Memory B cell (primary cell): ENCODE results near the gene RNF6.

ENCODE experiments used
- ATAC-seq: fragments of 150-1000 bp; cut with Tn5 transposase; 2 replicates; pipeline ENCODE4 v1.10.0; 2021; ENCODE audit warnings: low read depth, mild to moderate bottlenecking, moderate library complexity
- DNase-seq, 2 donors: peaks; one replicate each; pipeline ENCODE4 v3.0.0; 2022; ENCODE audit warnings: low spot score in 2 of 2
- H3K27ac Mint-ChIP-seq: one replicate; pipeline ENCODE4 v1.8.0; 2022; ENCODE audit warnings: mild to moderate bottlenecking, moderate library complexity, mixed read lengths
- H3K27me3 Mint-ChIP-seq: one replicate; pipeline ENCODE4 v1.8.0; 2022; ENCODE audit warnings: mixed read lengths
- H3K36me3 Mint-ChIP-seq: one replicate; pipeline ENCODE4 v1.8.0; 2022; ENCODE audit warnings: mild to moderate bottlenecking, mixed read lengths
- H3K4me1 Mint-ChIP-seq: one replicate; pipeline ENCODE4 v1.8.0; 2022; ENCODE audit warnings: mixed read lengths
- H3K4me3 Mint-ChIP-seq: one replicate; pipeline ENCODE4 v1.8.0; 2022; ENCODE audit warnings: mild to moderate bottlenecking, moderate library complexity, mixed read lengths
- H3K9me3 Mint-ChIP-seq: one replicate; pipeline ENCODE4 v1.8.0; 2022; ENCODE audit warnings: mixed read lengths

The RNF6 gene

DNA sequence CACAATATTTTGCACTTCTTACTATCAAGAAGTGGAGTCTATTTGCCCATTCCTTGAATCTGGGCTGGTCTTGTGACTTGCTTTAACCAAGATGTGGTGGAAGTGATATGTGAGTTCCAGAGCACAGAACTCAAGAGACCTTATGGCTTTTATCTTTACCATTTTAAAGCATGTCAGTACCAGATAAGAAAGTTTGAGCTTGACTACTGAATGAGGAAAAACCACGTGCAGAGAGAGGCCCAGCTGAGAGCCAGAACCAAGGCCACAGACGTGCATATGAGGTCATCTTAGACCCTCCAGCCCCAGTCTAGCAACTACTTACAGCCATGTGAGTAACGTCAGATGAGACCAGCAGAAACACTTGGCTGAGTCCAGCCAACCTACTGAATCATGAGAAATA is 25.5 kb upstream of the RNF6 start:
- no peaks in the 10 kb centered on the region for H3K36me3 Mint-ChIP-seq
- H3K4me3 Mint-ChIP-seq: no peak overlapping the region
- H3K4me1 Mint-ChIP-seq: no peaks in the 10 kb centered on the region

DNA sequence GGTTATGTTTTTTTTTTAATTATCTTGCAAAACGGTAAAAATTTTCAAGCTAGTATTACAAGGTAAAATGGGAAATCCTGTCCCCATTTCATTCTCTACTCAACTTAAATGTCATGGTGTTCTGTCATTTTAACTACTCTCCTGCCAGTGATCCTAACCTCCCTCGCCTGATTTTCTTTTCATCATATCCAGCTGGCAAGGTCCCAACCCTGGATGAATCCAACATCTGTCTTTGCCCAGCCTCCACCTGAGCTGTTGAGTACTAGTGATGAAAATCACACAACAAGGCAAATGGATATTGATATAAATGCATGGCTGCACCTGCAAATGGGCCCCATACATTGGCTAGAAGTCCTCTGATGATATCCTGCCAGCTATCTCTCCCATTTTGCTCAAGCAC is 24.9 kb upstream of the RNF6 start:
- H3K27me3 Mint-ChIP-seq: peaks cover 2% of the 10 kb centered on the region
- DNase-seq: no peak
- no peaks in the 10 kb centered on the region for H3K36me3 Mint-ChIP-seq
- no peak overlapping the region for H3K27ac Mint-ChIP-seq
- no peak overlapping the region for H3K4me3 Mint-ChIP-seq
- H3K4me1 Mint-ChIP-seq: no peaks in the 10 kb centered on the region
- no peaks in the 10 kb centered on the region for H3K9me3 Mint-ChIP-seq
- ATAC-seq: no peak

More for the DNA sequence above, 25.5 kb upstream of the RNF6 start:
- no peak for ATAC-seq
- no peaks in the 10 kb centered on the region for H3K9me3 Mint-ChIP-seq
- no peak overlapping the region for H3K27ac Mint-ChIP-seq
- no peaks in the 10 kb centered on the region for H3K27me3 Mint-ChIP-seq
- DNase-seq: no peak

GRCh38 chr13:26246154-26246553 is 24.0 kb upstream of the RNF6 start:
- H3K4me3 Mint-ChIP-seq: no peak overlapping the region
- H3K36me3 Mint-ChIP-seq: no peaks in the 10 kb centered on the region
- H3K9me3 Mint-ChIP-seq: no peaks in the 10 kb centered on the region
- no peaks in the 10 kb centered on the region for H3K4me1 Mint-ChIP-seq
- H3K27me3 Mint-ChIP-seq: peaks cover 3% of the 10 kb centered on the region
- H3K27ac Mint-ChIP-seq: no peak overlapping the region
- ATAC-seq: no peak
- no peak for DNase-seq

GRCh38 chr13:26236296-26236695 is 14.2 kb upstream of the RNF6 start:
- H3K4me1 Mint-ChIP-seq: no peaks in the 10 kb centered on the region
- H3K9me3 Mint-ChIP-seq: no peaks in the 10 kb centered on the region
- no peak for ATAC-seq
- DNase-seq: no peak
- no peaks in the 10 kb centered on the region for H3K36me3 Mint-ChIP-seq
- H3K4me3 Mint-ChIP-seq: no peak overlapping the region
- H3K27me3 Mint-ChIP-seq: peaks cover 10% of the 10 kb centered on the region
- no peak overlapping the region for H3K27ac Mint-ChIP-seq

GRCh38 chr13:26230703-26231102 is 8.6 kb upstream of the RNF6 start:
- H3K9me3 Mint-ChIP-seq: no peaks in the 10 kb centered on the region
- peaks cover 10% of the 10 kb centered on the region for H3K27me3 Mint-ChIP-seq
- no peaks in the 10 kb centered on the region for H3K36me3 Mint-ChIP-seq
- no peak for DNase-seq
- ATAC-seq: no peak
- no peak overlapping the region for H3K27ac Mint-ChIP-seq
- H3K4me3 Mint-ChIP-seq: no peak overlapping the region
- no peaks in the 10 kb centered on the region for H3K4me1 Mint-ChIP-seq

GRCh38 chr13:26229080-26229615 is 7.0 kb upstream of the RNF6 start:
- DNase-seq: no peak
- Mint-ChIP-seq H3K4me1 (no peaks in the 10 kb centered on the region), H3K9me3 (no peaks in the 10 kb centered on the region), H3K36me3 (no peaks in the 10 kb centered on the region), H3K4me3 (no peak overlapping the region), H3K27ac (no peak overlapping the region), H3K27me3 (peaks cover 5% of the 10 kb centered on the region)
- no peak for ATAC-seq

GRCh38 chr13:26228096-26228495 is 6.0 kb upstream of the RNF6 start:
- DNase-seq (no peak), ATAC-seq (no peak)
- H3K4me1 Mint-ChIP-seq: peaks cover 3% of the 10 kb centered on the region
- H3K27me3 Mint-ChIP-seq: peaks cover 5% of the 10 kb centered on the region
- no peak overlapping the region for H3K27ac Mint-ChIP-seq
- no peaks in the 10 kb centered on the region for H3K36me3 Mint-ChIP-seq
- no peaks in the 10 kb centered on the region for H3K9me3 Mint-ChIP-seq
- no peak overlapping the region for H3K4me3 Mint-ChIP-seq

- ATAC-seq: no peak
- Mint-ChIP-seq H3K4me3 (no peak overlapping the region), H3K4me1 (peaks cover 8% of the 10 kb centered on the region), H3K9me3 (peaks cover 2% of the 10 kb centered on the region), H3K27me3 (peaks cover 5% of the 10 kb centered on the region), H3K27ac (no peak overlapping the region), H3K36me3 (no peaks in the 10 kb centered on the region)
- no peak for DNase-seq
These were observed 5.3 kb upstream of the RNF6 start for GRCh38 chr13:26227166-26227971.

- Mint-ChIP-seq H3K4me3 (no peak overlapping the region), H3K9me3 (peaks cover 2% of the 10 kb centered on the region)
These were observed 3.9 kb upstream of the RNF6 start for GRCh38 chr13:26225896-26226617.

DNA sequence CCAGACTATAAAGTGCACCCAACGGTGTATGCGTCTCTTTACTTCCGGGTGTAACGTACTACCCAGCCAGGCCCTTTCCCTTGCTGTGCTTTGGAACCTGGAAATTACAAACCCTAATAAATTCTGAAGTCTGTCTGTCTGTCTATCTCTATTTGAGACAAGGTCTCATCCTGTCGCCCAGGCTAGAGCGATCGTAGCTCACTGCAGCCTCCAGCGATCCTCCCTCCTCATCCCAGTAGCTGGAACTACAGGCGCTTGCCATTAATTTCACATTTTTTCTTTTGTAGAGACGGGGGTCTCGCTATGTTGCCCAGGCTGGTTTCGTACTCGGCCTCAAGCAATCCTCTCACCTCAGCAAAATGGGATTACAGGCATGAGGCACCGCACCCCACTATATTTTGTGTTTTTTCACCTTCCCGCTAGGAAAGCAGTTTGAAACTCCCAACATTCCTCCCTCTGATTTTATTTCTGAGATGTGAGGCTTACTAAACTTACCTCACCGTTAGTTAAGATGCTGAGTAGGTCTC is 469 bp upstream of the RNF6 start:
- Mint-ChIP-seq H3K36me3 (peaks cover 6% of the 10 kb centered on the region), H3K4me3 (peak overlapping the region; percentile 99), H3K4me1 (peaks cover 22% of the 10 kb centered on the region), H3K27me3 (no peaks in the 10 kb centered on the region), H3K27ac (peak overlapping the region; percentile 96), H3K9me3 (peaks cover 2% of the 10 kb centered on the region)
- DNase-seq (no peak), ATAC-seq (no peak)

More at GRCh38 chr13:26225896-26226617, 3.9 kb upstream of the RNF6 start:
- no peak for DNase-seq
- Mint-ChIP-seq H3K36me3 (no peaks in the 10 kb centered on the region), H3K4me1 (peaks cover 13% of the 10 kb centered on the region), H3K27me3 (no peaks in the 10 kb centered on the region), H3K27ac (no peak overlapping the region)
- ATAC-seq: no peak

GRCh38 chr13:26221399-26221720 is 754 bp downstream of the RNF6 start:
- Mint-ChIP-seq H3K9me3 (peaks cover 2% of the 10 kb centered on the region), H3K27ac (peak overlapping the region; percentile 96), H3K27me3 (no peaks in the 10 kb centered on the region), H3K36me3 (peaks cover 11% of the 10 kb centered on the region), H3K4me1 (peaks cover 22% of the 10 kb centered on the region), H3K4me3 (peak overlapping the region; percentile 99)
- no peak for DNase-seq
- peak; percentile 0 for ATAC-seq

GRCh38 chr13:26220575-26220974 is 1.5 kb downstream of the RNF6 start:
- H3K4me3 Mint-ChIP-seq: peak overlapping the region; percentile 43
- DNase-seq (no peak), ATAC-seq (no peak)
- no peaks in the 10 kb centered on the region for H3K27me3 Mint-ChIP-seq
- no peak overlapping the region for H3K27ac Mint-ChIP-seq
- H3K9me3 Mint-ChIP-seq: peaks cover 2% of the 10 kb centered on the region
- H3K36me3 Mint-ChIP-seq: peaks cover 11% of the 10 kb centered on the region
- peaks cover 22% of the 10 kb centered on the region for H3K4me1 Mint-ChIP-seq

DNA sequence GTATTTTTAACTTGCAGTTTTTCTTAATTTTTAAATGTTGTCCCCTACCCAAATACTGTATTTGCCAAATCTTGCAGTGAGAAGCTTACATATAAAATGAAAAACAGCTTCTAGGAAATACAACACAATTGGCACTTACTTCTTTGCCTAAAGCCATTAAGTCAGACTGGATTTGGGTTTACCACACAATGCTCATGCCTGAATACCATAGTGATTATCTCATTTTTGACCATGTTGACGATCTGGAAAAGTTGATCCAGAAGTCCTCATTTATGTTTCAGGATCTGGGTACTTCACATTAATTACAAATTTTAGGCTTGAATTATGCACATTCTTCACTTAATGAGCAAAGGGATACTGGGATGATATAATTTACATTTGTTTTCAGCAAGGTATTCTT is 2.4 kb downstream of the RNF6 start:
- H3K4me1 Mint-ChIP-seq: peaks cover 22% of the 10 kb centered on the region

GRCh38 chr13:26216042-26216441 is 6.1 kb downstream of the RNF6 start:
- Mint-ChIP-seq H3K27ac (no peak overlapping the region), H3K4me3 (no peak overlapping the region), H3K27me3 (no peaks in the 10 kb centered on the region), H3K9me3 (no peaks in the 10 kb centered on the region), H3K4me1 (peaks cover 13% of the 10 kb centered on the region), H3K36me3 (peaks cover 33% of the 10 kb centered on the region)
- DNase-seq (no peak), ATAC-seq (no peak)

More for the DNA sequence above, 2.4 kb downstream of the RNF6 start:
- DNase-seq: no peak
- Mint-ChIP-seq H3K4me3 (no peak overlapping the region), H3K27ac (no peak overlapping the region), H3K27me3 (no peaks in the 10 kb centered on the region), H3K36me3 (peaks cover 18% of the 10 kb centered on the region), H3K9me3 (peaks cover 2% of the 10 kb centered on the region)
- no peak for ATAC-seq
